Measurements from ENCODE around the gene SSTR3. TPM values are rescaled to one million over a fixed set of nuclear protein-coding genes. Genes with fewer than 3 reads are reported as not detected.
"Not testable (repeated sequence)": the region's sequence is repeated elsewhere in the genome, so short reads cannot be mapped to it uniquely, and the experiment has no call there.

The SSTR3 gene
- total RNA-seq, 1 experiment from 2014 or later = not detected

GRCh38 chr22:37206118-37206840, 6.0 kb downstream of the SSTR3 start:
- H3K4me3 ChIP-seq = no peak overlapping the region
- DNase-seq (ENCODE audit: low read depth in 1 of 2, low spot score in 2 of 2) = no peak
- no peak overlapping the region for H3K27ac ChIP-seq
- H3K36me3 ChIP-seq = no peaks in the 10 kb centered on the region
- H3K4me1 ChIP-seq (replicated peaks) = no peaks in the 10 kb centered on the region
- H3K9me3 ChIP-seq (replicated peaks) = no peaks in the 10 kb centered on the region
- peaks cover 4% of the 10 kb centered on the region for H3K27me3 ChIP-seq (replicated peaks)

GRCh38 chr22:37205046-37205445, 7.2 kb downstream of the SSTR3 start:
- Histone ChIP-seq H3K27ac (no peak overlapping the region), H3K9me3 (replicated peaks) (no peaks in the 10 kb centered on the region), H3K27me3 (replicated peaks) (no peaks in the 10 kb centered on the region), H3K4me3 (no peak overlapping the region), H3K36me3 (no peaks in the 10 kb centered on the region), H3K4me1 (replicated peaks) (no peaks in the 10 kb centered on the region)
- DNase-seq (ENCODE audit: low read depth in 1 of 2, low spot score in 2 of 2) = no peak

GRCh38 chr22:37204045-37204655, 8.1 kb downstream of the SSTR3 start:
- no peak for DNase-seq (ENCODE audit: low read depth in 1 of 2, low spot score in 2 of 2)
- H3K27ac ChIP-seq = no peak overlapping the region

GRCh38 chr22:37203354-37204044, 8.8 kb downstream of the SSTR3 start:
- Histone ChIP-seq H3K4me3 (no peak overlapping the region), H3K9me3 (replicated peaks) (no peaks in the 10 kb centered on the region), H3K4me1 (replicated peaks) (peaks cover 8% of the 10 kb centered on the region), H3K27me3 (replicated peaks) (no peaks in the 10 kb centered on the region), H3K36me3 (no peaks in the 10 kb centered on the region), H3K27ac (no peak overlapping the region)
- DNase-seq (ENCODE audit: low read depth in 1 of 2, low spot score in 2 of 2) = no peak

More at GRCh38 chr22:37204045-37204655, 8.1 kb downstream of the SSTR3 start:
- Histone ChIP-seq H3K27me3 (replicated peaks) (no peaks in the 10 kb centered on the region), H3K4me1 (replicated peaks) (peaks cover 4% of the 10 kb centered on the region), H3K9me3 (replicated peaks) (no peaks in the 10 kb centered on the region), H3K4me3 (no peak overlapping the region), H3K36me3 (no peaks in the 10 kb centered on the region)

GRCh38 chr22:37202716-37203115, 9.6 kb downstream of the SSTR3 start:
- H3K27ac ChIP-seq = no peak overlapping the region
- no peak overlapping the region for H3K4me3 ChIP-seq
- peaks cover 14% of the 10 kb centered on the region for H3K4me1 ChIP-seq (replicated peaks)
- no peak for DNase-seq (ENCODE audit: low read depth in 1 of 2, low spot score in 2 of 2)
- H3K27me3 ChIP-seq (replicated peaks) = no peaks in the 10 kb centered on the region
- H3K9me3 ChIP-seq (replicated peaks) = no peaks in the 10 kb centered on the region
- no peaks in the 10 kb centered on the region for H3K36me3 ChIP-seq

- H3K9me3 ChIP-seq (replicated peaks) = no peaks in the 10 kb centered on the region
These were observed 10.2 kb downstream of the SSTR3 start for GRCh38 chr22:37202001-37202555.

GRCh38 chr22:37201443-37201820, 10.8 kb downstream of the SSTR3 start:
- H3K9me3 ChIP-seq (replicated peaks); H3K27me3 ChIP-seq (replicated peaks); DNase-seq (ENCODE audit: low read depth in 1 of 2, low spot score in 2 of 2); H3K4me3 ChIP-seq; H3K27ac ChIP-seq; H3K36me3 ChIP-seq: not testable (repeated sequence)
- peaks cover 24% of the 10 kb centered on the region for H3K4me1 ChIP-seq (replicated peaks)

More at GRCh38 chr22:37202001-37202555, 10.2 kb downstream of the SSTR3 start:
- DNase-seq (ENCODE audit: low read depth in 1 of 2, low spot score in 2 of 2) = no peak
- Histone ChIP-seq H3K36me3 (no peaks in the 10 kb centered on the region), H3K4me1 (replicated peaks) (peaks cover 20% of the 10 kb centered on the region), H3K27ac (no peak overlapping the region), H3K27me3 (replicated peaks) (no peaks in the 10 kb centered on the region), H3K4me3 (no peak overlapping the region)

GRCh38 chr22:37199760-37200108, 12.5 kb downstream of the SSTR3 start:
- no peak for DNase-seq (ENCODE audit: low read depth in 1 of 2, low spot score in 2 of 2)
- Histone ChIP-seq H3K27ac (no peak overlapping the region), H3K9me3 (replicated peaks) (no peaks in the 10 kb centered on the region), H3K27me3 (replicated peaks) (no peaks in the 10 kb centered on the region), H3K4me1 (replicated peaks) (peaks cover 24% of the 10 kb centered on the region), H3K36me3 (no peaks in the 10 kb centered on the region), H3K4me3 (no peak overlapping the region; the same call in 1 of the 2 replicates)

- Histone ChIP-seq H3K36me3 (no peaks in the 10 kb centered on the region), H3K4me1 (replicated peaks) (peaks cover 24% of the 10 kb centered on the region), H3K27ac (peak overlapping the region; percentile 73), H3K4me3 (peak overlapping the region; percentile 51), H3K9me3 (replicated peaks) (no peaks in the 10 kb centered on the region), H3K27me3 (replicated peaks) (no peaks in the 10 kb centered on the region)
- peak; percentile 95 to 99 for DNase-seq (ENCODE audit: low read depth in 1 of 2, low spot score in 2 of 2)
These were observed 13.0 kb downstream of the SSTR3 start for GRCh38 chr22:37199103-37199759.

- Histone ChIP-seq H3K36me3 (no peaks in the 10 kb centered on the region), H3K4me1 (replicated peaks) (peaks cover 24% of the 10 kb centered on the region), H3K27me3 (replicated peaks) (no peaks in the 10 kb centered on the region), H3K9me3 (replicated peaks) (no peaks in the 10 kb centered on the region), H3K4me3 (peak overlapping the region; percentile 51), H3K27ac (peak overlapping the region; percentile 73)
- DNase-seq (ENCODE audit: low read depth in 1 of 2, low spot score in 2 of 2) = peak; percentile 51 to 72
These were observed 13.8 kb downstream of the SSTR3 start for GRCh38 chr22:37198258-37199102.

GRCh38 chr22:37197451-37198257, 14.6 kb downstream of the SSTR3 start:
- no peaks in the 10 kb centered on the region for H3K27me3 ChIP-seq (replicated peaks)
- peaks cover 24% of the 10 kb centered on the region for H3K4me1 ChIP-seq (replicated peaks)
- no peak overlapping the region for H3K4me3 ChIP-seq
- H3K27ac ChIP-seq = 0 out of 2 replicates have a peak overlapping the region, but pooled peaks have one; percentile 1
- H3K9me3 ChIP-seq (replicated peaks) = no peaks in the 10 kb centered on the region
- no peaks in the 10 kb centered on the region for H3K36me3 ChIP-seq
- peak; percentile 64 to 74 for DNase-seq (ENCODE audit: low read depth in 1 of 2, low spot score in 2 of 2)
